HG03520 (cell line): ENCODE measurements around the gene MAP1B.

ENCODE experiments used
- ATAC-seq: cut with Tn5 transposase; IDR thresholded peaks from one replicate; pipeline ENCODE4 v1.9.1; 2021; ENCODE audit warnings: mild to moderate bottlenecking, moderate library complexity; ENCODE audit not compliant: unreplicated experiment

The MAP1B gene

GRCh38 chr5:72093824-72094223 is 13.5 kb upstream of the MAP1B start:
- ATAC-seq: no peak

DNA sequence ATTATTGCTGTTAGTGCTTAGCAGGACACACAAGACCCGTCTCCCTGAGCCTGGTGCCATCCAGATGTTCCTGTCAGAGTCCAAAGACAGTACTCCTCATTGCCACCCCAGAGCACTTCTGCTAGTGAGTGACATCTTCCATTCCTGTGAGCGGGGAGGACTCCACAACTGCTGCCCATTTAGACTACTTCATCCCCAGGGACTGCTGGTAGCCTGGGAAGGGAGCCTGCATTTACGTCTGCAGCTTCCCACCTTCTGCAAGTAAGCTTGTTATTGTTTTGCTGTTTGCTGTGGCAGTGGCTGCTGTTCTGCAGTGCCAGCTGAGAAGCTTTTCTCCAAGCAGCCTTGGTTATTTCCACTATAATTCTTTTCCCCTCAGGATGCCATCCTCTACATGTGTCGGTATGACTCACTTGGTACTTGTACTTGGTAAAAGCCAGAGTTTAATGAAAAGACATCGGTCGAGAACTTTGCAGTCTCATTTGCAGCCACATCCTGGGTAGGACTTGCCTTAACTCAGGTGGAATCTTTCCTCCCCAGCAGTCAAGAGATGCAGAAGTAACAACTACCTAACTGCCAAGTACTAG is 10.6 kb upstream of the MAP1B start:
- no peak for ATAC-seq

DNA sequence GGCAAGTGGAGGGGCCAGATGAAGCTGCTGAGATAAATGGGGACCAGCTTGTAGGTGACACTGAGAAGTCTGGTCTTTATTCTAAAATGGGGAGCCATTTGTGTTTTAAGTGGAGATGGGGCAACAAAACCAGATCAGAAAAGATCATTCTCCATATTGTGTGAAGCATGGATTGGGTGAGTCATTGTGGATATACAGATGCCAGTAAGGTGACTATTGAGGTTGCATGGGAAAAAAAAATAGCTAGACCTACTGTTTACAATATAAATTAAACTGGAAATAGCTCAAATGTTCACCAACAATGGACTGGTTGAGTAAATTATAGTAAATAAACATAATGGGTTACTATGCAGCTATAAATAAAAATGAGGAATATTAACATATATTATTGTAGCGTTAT is 5.4 kb upstream of the MAP1B start:
- ATAC-seq: no peak

DNA sequence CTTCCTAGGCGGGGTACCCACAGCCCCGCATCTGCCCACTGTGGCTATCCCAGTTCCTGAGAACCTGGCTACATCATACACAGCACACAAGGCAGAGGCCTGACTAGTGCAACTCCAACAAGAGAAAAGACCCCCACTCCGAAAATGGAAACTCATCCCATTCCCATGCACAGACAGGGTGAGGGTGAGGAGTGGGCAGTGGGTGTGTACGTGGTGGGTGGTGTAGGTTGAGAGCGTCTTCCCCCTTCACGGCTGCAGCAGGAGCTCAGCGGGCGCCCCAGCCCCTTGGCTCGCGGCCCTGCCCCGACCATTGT is 501 bp upstream of the MAP1B start:
- ATAC-seq: no peak

DNA sequence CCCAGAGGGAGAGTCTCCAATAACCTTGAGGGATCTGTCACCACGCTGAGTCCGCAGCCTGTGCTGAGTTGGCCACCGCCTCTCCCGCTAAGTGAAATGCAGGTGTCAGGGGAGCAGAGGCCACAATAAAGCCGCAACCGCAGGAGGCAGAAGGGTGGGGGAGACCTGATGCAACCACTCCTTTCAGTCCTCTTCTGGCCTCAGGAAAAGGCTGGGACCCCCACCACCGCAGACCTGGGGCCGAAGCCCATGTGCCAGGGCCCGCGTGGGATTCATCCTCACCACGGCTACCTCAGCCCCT is 576 bp downstream of the MAP1B start:
- no peak for ATAC-seq

DNA sequence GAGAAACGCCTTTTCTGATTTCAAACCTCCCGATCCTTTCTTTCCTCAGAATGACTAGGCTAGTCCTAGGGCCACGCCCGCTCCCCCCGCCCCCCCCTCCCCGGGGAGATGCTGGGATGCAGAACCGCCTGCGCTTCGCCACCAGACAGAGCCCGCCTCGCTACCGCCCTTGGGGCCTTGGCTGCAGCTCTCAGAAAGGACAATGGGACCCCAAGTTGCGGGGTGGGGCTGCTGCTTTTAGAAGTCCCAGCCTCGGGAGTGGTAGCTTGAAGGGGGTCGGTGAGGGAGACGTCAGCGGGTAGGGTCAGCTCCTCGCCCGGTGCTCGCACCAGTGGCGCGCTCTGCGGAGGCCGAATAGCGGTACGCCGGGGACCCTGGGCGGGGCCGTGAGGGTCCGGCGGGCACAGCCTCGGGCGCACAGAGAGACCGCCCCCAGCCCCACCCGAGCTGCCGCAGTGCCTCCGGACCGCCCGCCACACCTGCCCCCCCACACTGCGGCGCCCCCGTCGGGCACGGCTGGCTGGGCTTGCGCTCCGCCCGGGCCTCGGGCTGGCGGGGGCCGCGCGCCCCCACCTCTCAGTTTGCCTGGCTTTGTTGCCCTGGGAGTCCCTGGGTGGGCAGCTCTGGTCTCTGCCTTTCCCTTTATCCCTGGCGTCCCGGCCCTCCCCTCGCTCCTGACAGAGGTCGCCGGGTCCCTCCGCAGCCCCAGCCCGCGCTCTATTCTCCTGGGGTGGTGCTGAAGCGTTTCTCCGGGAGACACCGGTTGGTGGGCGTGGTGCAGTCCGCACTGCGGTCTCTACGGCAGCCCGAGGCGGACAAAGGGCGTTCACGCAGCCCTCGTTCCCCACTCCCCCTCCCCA is 1.2 kb downstream of the MAP1B start:
- no peak for ATAC-seq

DNA sequence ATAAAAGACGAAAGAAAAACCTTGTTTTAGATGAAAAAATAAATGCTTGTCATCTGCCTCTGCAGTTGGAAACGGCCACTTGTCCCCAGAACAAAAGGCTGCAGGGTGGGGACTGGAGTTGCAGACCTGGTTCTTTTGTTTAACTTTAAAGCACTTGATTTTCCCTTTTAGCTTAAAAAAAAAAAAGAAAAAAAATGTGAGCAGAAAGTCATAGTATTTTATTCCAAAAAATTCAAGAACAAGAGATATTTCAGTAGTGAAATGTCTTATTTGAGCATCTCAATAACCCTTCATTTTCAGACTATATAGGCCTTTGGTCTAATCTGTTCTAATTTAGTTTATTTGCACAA is 1.8 kb downstream of the MAP1B start:
- no peak for ATAC-seq

DNA sequence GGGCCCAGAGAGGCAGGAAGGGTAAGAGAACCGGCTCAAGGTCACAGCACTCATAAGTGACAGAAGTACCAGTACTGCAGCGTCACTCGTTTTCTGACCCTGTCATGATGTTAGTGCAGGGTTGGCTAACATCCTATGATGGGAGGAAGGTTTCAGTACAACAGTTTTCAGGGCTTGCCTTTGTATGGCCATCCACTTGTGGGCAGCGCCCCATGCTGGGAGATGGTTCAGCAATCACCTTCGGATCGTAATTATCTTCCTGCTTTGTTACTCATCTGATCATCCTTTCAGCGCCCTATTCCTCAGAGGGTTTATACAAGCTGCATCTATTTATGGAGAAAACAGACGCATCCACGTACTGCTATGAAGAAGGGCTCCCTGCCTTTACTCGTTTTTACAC is 2.4 kb downstream of the MAP1B start:
- no peak for ATAC-seq

DNA sequence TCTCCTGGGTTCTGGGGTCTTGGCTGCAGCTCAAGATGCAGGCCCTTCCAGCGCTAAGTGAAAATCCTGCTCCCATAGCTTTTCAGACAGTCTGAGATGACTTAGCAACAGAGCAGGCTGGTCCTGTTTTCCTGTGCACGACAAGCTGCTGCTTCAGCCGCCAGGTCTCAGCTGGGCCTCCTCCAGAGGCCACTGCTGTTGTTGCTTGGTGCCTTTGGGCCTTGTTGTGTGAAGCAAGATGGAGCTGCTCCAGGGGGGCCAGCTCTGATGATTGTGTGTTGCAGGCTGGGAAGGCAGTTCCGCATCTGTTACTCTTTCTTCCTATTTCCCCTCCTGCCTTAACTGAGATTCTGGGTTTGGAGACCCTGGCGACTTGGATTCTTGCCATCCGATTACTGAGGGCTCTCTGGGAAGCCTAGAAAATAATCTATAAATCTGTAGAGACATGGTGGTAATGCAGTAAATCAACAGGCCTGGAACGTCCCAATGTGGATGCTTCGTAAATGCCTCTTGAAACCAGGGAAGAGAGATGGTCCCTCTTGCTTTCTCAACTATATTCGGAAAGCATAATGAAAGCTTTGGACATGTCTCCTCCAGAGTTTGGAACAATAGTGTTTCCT is 3.2 kb downstream of the MAP1B start:
- no peak for ATAC-seq

- ATAC-seq: no peak
Measured at GRCh38 chr5:72112389-72112788, 5.1 kb downstream of the MAP1B start.

DNA sequence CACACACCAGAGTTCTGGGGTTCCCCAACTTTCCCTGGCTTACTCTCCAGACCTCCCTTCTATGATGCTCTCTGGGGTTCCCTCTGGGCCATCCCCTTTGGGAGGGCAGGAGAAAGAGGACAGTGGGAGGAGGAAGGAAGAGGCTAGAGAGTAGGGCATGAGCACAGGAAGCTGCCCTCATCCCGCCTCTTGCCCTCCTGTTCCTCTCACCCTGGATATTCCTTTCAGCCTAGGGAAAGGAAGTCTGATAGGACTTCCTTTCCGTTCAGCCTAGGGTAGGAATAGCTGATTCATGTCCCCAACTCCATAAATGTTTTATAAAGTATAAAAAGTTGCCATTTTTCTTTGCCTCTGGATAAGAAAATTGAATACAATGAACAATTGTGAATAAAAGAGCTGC is 7.4 kb downstream of the MAP1B start:
- no peak for ATAC-seq

DNA sequence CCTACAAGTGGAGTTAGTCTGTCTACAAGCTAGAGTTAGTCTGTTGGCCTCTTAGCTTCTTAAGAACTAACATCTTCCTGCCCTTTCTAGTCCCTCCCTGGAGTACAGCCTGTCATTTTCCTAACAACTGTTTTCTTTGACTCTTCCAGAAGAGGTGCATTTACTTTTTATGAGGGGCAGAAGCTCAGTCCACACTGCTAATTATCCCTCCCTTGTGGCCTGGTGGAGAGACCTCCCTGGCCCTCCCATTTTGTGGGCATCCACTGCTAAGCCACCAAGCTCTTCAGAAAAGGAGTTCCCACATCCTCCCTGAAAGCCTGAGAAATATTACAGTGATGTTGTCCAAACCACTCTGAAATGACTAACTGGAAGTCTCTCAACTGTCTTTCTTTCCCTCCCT is 8.0 kb downstream of the MAP1B start:
- no peak for ATAC-seq

GRCh38 chr5:72117307-72117706 is 10.0 kb downstream of the MAP1B start:
- ATAC-seq: no peak

- ATAC-seq: no peak
Measured at GRCh38 chr5:72121052-72121779, 13.9 kb downstream of the MAP1B start.

DNA sequence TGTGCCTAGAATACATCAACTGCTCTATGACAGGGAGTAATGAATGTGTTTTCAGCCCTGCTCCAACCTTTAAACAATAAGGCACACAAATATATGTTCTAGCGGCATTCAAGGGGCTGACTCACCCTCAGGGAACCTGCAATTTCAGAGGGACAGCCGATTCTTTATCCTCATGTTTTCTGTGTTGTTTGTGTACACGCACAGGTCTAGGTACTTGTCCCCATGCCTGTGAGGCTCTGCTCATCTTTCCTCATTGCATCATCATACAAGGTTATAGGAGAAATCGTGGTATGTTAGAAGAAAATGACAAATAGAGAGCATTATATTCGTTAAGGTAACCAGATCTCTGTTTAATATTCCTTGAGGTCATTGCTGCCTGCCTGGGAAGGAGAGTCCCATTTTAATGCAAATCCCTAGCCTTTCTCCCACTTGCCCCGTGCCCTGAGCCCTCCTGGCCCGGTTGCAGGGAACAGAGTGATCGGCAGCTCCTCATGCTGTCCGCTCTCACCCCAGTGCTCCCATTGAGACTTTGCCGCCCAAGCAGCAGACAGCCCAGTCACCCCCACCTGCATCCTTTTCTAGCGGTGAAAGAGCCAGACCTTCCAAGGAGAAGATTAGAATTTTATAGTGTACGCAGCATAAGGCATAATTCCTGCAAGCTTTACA is 14.6 kb downstream of the MAP1B start:
- no peak for ATAC-seq

GRCh38 chr5:72122602-72123001 is 15.3 kb downstream of the MAP1B start:
- ATAC-seq: no peak

GRCh38 chr5:72123764-72124376 is 16.6 kb downstream of the MAP1B start:
- no peak for ATAC-seq

DNA sequence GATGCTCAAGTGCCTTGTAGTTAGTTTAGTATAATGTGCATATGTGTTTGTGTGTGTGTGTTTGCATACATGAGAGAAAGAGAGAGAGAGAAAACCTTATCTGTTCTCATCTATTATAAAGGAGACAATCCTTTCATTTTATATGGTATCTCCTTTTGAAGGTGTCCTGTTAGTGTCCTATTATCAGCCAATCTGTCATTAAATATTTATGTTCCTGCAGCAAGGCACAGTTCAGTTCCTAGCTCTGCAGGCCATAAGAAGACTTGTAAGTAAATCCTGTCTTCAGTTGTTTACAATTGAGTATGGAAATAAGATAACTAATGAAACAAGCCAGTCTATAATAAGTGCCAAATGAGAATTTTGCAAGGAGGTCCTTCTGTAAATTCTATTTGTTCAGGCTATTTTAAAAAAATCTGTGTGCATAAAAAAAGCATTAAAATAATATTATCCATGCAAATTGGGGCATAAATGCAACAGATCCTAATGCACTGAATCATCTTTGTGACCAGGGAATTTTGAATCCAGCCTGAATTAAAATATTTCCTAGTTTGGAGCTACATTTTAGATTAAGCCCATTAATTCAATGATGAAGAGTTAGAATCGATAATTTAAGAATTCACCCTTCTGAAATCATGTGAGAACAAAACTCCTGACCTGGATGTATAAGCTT is 18.1 kb downstream of the MAP1B start:
- no peak for ATAC-seq

- no peak for ATAC-seq
Measured at GRCh38 chr5:72125941-72126620, 18.8 kb downstream of the MAP1B start.

GRCh38 chr5:72126796-72127195 is 19.5 kb downstream of the MAP1B start:
- no peak for ATAC-seq
